Immature natural killer cell (primary cell): ENCODE measurements around the gene TLE7. TPM values are rescaled to one million over a fixed set of nuclear protein-coding genes. Genes with fewer than 3 reads are reported as not detected.

ENCODE experiments used
- DNase-seq, 3 donors: peaks; one replicate each; pipeline ENCODE4 v3.0.0; 2022; ENCODE audit warnings: mixed read lengths in 1 of 3
- H3K27ac Mint-ChIP-seq, 6 donors: one replicate each; pipeline ENCODE4 v1.8.0; 2020; ENCODE audit warnings: mixed read lengths in 6 of 6, mild to moderate bottlenecking in 5 of 6, inconsistent platforms in 4 of 6, moderate library complexity in 3 of 6
- H3K27me3 Mint-ChIP-seq, 3 donors: one replicate each; pipeline ENCODE4 v1.8.0; 2020 to 2021; ENCODE audit warnings: low read depth in 3 of 3, mild to moderate bottlenecking in 3 of 3, mixed read lengths in 3 of 3, moderate library complexity in 3 of 3, inconsistent platforms in 1 of 3
- H3K36me3 Mint-ChIP-seq, 3 donors: one replicate each; pipeline ENCODE4 v1.8.0; 2020; ENCODE audit warnings: mixed read lengths in 3 of 3, inconsistent platforms in 2 of 3, mild to moderate bottlenecking in 2 of 3
- H3K4me1 Mint-ChIP-seq, 2 donors: one replicate each; pipeline ENCODE4 v1.8.0; 2020; ENCODE audit warnings: inconsistent platforms in 2 of 2, mild to moderate bottlenecking in 2 of 2, mixed read lengths in 2 of 2, moderate library complexity in 1 of 2
- H3K4me3 Mint-ChIP-seq, 5 donors: one replicate each; pipeline ENCODE4 v1.8.0; 2020; ENCODE audit warnings: mild to moderate bottlenecking in 5 of 5, mixed read lengths in 5 of 5, inconsistent platforms in 3 of 5, moderate library complexity in 3 of 5
- H3K9me3 Mint-ChIP-seq, 6 donors: one replicate each; pipeline ENCODE4 v1.8.0; 2020; ENCODE audit warnings: mild to moderate bottlenecking in 6 of 6, mixed read lengths in 6 of 6, inconsistent platforms in 4 of 6, moderate library complexity in 3 of 6
- polyA plus RNA-seq, 3 donors: library from polyadenylated mRNA; unstranded; fragments of 300-500 nt; fragmentation: Illumina TruSeq; gene quantifications; one replicate each; pipeline ENCODE4 v1.2.3, GENCODE V29; 2021

TLE7 gene
- polyA plus RNA-seq, 3 donors from 2014 or later = not detected

DNA sequence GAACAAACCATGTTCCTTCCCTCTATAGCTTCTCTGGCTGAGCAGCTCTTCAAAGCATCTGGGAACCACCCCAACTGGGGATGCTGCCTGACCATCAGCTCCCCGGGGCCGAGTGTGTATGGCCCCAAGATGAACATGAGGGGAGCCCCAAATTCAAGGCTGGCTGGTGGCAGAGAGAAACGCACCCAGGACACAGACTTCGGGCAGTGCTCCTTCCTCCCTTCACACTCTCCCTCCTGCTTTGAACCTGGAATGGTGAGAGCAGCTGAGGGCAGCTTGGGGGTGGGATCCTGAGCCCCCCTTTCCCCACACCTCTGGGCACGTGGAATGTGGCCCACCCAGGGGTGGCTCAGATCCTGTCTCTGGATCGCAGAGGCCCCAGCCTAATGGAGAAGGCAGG, 17.2 kb downstream of the TLE7 start:
- peaks cover 4 to 28% (median 7%) of the 10 kb centered on the region in 3 donors for H3K27me3 Mint-ChIP-seq
- H3K9me3 Mint-ChIP-seq = peaks cover 0 to 5% (median 0%) of the 10 kb centered on the region in 6 donors
- H3K4me1 Mint-ChIP-seq = no peaks in the 10 kb centered on the region
- H3K27ac Mint-ChIP-seq = no peak overlapping the region
- no peaks in the 10 kb centered on the region for H3K36me3 Mint-ChIP-seq
- no peak overlapping the region for H3K4me3 Mint-ChIP-seq
- DNase-seq = no peak

- Mint-ChIP-seq H3K4me1 (no peaks in the 10 kb centered on the region), H3K9me3 (peaks cover 0 to 5% (median 0%) of the 10 kb centered on the region in 6 donors), H3K27me3 (peaks cover 4 to 25% (median 7%) of the 10 kb centered on the region in 3 donors), H3K4me3 (no peak overlapping the region), H3K27ac (no peak overlapping the region), H3K36me3 (no peaks in the 10 kb centered on the region)
- DNase-seq = no peak
Measured at GRCh38 chr16:71423865-71424264, 18.0 kb downstream of the TLE7 start.

- no peak overlapping the region for H3K4me3 Mint-ChIP-seq
- no peaks in the 10 kb centered on the region for H3K36me3 Mint-ChIP-seq
- no peaks in the 10 kb centered on the region for H3K4me1 Mint-ChIP-seq
- H3K27me3 Mint-ChIP-seq = peaks cover 4 to 22% (median 7%) of the 10 kb centered on the region in 3 donors
- no peak for DNase-seq
- no peaks in the 10 kb centered on the region for H3K9me3 Mint-ChIP-seq
- no peak overlapping the region for H3K27ac Mint-ChIP-seq
Measured at GRCh38 chr16:71423016-71423415, 18.8 kb downstream of the TLE7 start.

- no peaks in the 10 kb centered on the region for H3K9me3 Mint-ChIP-seq
Measured at GRCh38 chr16:71421911-71422310, 19.9 kb downstream of the TLE7 start.

GRCh38 chr16:71414038-71414437, 27.8 kb downstream of the TLE7 start:
- Mint-ChIP-seq H3K4me1 (peaks cover 0 to 1% of the 10 kb centered on the region in 2 donors), H3K27ac (no peak overlapping the region), H3K9me3 (no peaks in the 10 kb centered on the region), H3K27me3 (peaks cover 5 to 12% (median 6%) of the 10 kb centered on the region in 3 donors), H3K36me3 (no peaks in the 10 kb centered on the region), H3K4me3 (no peak overlapping the region)
- DNase-seq = no peak

More at GRCh38 chr16:71421911-71422310, 19.9 kb downstream of the TLE7 start:
- no peak for DNase-seq
- no peaks in the 10 kb centered on the region for H3K4me1 Mint-ChIP-seq
- H3K27me3 Mint-ChIP-seq = peaks cover 6 to 19% (median 11%) of the 10 kb centered on the region in 3 donors
- H3K36me3 Mint-ChIP-seq = no peaks in the 10 kb centered on the region
- H3K4me3 Mint-ChIP-seq = no peak overlapping the region
- H3K27ac Mint-ChIP-seq = no peak overlapping the region

GRCh38 chr16:71413341-71413740, 28.5 kb downstream of the TLE7 start:
- no peak overlapping the region for H3K4me3 Mint-ChIP-seq
- peaks cover 0 to 1% of the 10 kb centered on the region in 2 donors for H3K4me1 Mint-ChIP-seq
- H3K36me3 Mint-ChIP-seq = no peaks in the 10 kb centered on the region
- peaks cover 5 to 12% (median 6%) of the 10 kb centered on the region in 3 donors for H3K27me3 Mint-ChIP-seq
- DNase-seq = no peak
- no peaks in the 10 kb centered on the region for H3K9me3 Mint-ChIP-seq
- H3K27ac Mint-ChIP-seq = no peak overlapping the region

- H3K27ac Mint-ChIP-seq = no peak overlapping the region
- peaks cover 5 to 12% (median 6%) of the 10 kb centered on the region in 3 donors for H3K27me3 Mint-ChIP-seq
Measured at GRCh38 chr16:71412270-71413160, 29.3 kb downstream of the TLE7 start.

GRCh38 chr16:71410146-71410545, 31.7 kb downstream of the TLE7 start:
- Mint-ChIP-seq H3K27me3 (peaks cover 5 to 15% (median 7%) of the 10 kb centered on the region in 3 donors), H3K36me3 (no peaks in the 10 kb centered on the region), H3K27ac (no peak overlapping the region), H3K4me3 (no peak overlapping the region), H3K9me3 (no peaks in the 10 kb centered on the region), H3K4me1 (peaks cover 0 to 1% of the 10 kb centered on the region in 2 donors)
- DNase-seq = no peak

More at GRCh38 chr16:71412270-71413160, 29.3 kb downstream of the TLE7 start:
- peak; percentile 40 to 53 (median 47) for DNase-seq
- Mint-ChIP-seq H3K36me3 (no peaks in the 10 kb centered on the region), H3K4me3 (no peak overlapping the region), H3K4me1 (peaks cover 0 to 1% of the 10 kb centered on the region in 2 donors), H3K9me3 (no peaks in the 10 kb centered on the region)

DNA sequence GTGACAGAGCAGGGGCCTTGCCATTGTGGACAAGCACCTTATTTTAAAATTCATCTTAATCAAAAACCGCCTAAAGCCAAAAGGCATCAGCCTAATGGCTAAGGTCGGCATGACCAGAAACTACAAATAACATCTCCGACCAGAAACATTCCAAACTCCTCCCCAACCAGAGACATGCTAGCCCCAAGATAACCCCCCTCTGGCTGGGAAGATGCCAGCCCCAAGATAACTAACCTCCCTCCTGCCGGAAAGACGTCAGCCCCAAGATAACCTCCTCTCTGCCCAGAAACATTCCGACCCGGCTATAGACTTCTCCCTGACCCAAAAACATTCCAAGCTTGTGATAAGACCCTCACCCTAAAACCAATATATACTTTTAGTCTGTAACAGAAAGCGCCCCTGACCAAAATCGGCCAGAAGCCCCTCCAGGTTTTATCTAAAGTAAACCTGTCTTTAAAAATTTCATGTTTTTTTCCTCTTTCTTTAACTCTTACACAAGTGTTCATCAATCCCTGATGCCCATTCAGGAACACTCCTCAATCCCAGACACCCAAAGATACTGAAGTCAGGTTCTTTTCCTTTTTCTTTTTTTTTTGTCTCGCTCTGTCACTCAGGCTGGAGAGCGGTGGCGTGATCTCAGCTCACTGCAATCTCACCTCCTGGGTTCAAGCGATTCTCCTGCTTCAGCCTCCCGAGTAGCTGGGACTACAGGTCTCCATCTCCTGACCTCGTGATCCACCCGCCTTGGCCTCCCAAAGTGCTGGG, 32.7 kb downstream of the TLE7 start:
- Mint-ChIP-seq H3K27ac (no peak overlapping the region), H3K4me3 (no peak overlapping the region), H3K36me3 (no peaks in the 10 kb centered on the region), H3K9me3 (no peaks in the 10 kb centered on the region), H3K4me1 (peaks cover 0 to 1% of the 10 kb centered on the region in 2 donors), H3K27me3 (peaks cover 4 to 16% (median 9%) of the 10 kb centered on the region in 3 donors)
- no peak for DNase-seq

- Mint-ChIP-seq H3K36me3 (no peaks in the 10 kb centered on the region), H3K4me3 (no peak overlapping the region), H3K27me3 (peaks cover 4 to 18% (median 9%) of the 10 kb centered on the region in 3 donors), H3K4me1 (peaks cover 0 to 1% of the 10 kb centered on the region in 2 donors), H3K9me3 (no peaks in the 10 kb centered on the region), H3K27ac (no peak overlapping the region)
- DNase-seq = no peak
Measured at GRCh38 chr16:71408536-71408935, 33.3 kb downstream of the TLE7 start.

GRCh38 chr16:71407731-71408130, 34.1 kb downstream of the TLE7 start:
- no peaks in the 10 kb centered on the region for H3K9me3 Mint-ChIP-seq
- peaks cover 4 to 17% (median 9%) of the 10 kb centered on the region in 3 donors for H3K27me3 Mint-ChIP-seq
- H3K4me3 Mint-ChIP-seq = no peak overlapping the region
- H3K36me3 Mint-ChIP-seq = no peaks in the 10 kb centered on the region
- H3K4me1 Mint-ChIP-seq = peaks cover 0 to 1% of the 10 kb centered on the region in 2 donors
- H3K27ac Mint-ChIP-seq = no peak overlapping the region
- DNase-seq = no peak

- Mint-ChIP-seq H3K27me3 (peaks cover 4 to 16% (median 7%) of the 10 kb centered on the region in 3 donors), H3K27ac (no peak overlapping the region), H3K4me3 (no peak overlapping the region), H3K4me1 (no peaks in the 10 kb centered on the region), H3K36me3 (no peaks in the 10 kb centered on the region), H3K9me3 (peaks cover 0 to 2% (median 0%) of the 10 kb centered on the region in 6 donors)
- no peak for DNase-seq
Measured at GRCh38 chr16:71406724-71407123, 35.1 kb downstream of the TLE7 start.

DNA sequence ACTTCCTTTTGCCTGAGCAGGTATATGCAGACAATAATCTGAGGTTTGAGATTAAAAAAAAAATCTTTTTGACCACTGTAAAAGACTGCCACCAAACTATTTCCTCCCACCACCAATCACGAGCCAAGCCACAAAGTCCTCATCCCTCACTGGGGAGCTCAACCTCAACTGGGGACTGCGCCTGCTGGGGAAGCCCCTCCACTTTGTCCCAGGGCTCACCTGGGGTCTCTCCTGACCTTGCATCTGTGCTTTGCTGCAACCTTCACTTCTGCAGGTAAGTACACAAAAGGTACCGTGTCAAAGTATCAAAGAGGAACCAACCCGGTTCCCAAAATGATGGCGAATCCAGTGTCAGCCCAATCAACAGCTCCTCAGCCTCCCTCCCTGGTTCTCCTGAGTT, 35.5 kb downstream of the TLE7 start:
- no peak overlapping the region for H3K4me3 Mint-ChIP-seq
- no peaks in the 10 kb centered on the region for H3K36me3 Mint-ChIP-seq
- no peaks in the 10 kb centered on the region for H3K4me1 Mint-ChIP-seq
- peaks cover 4 to 12% (median 7%) of the 10 kb centered on the region in 3 donors for H3K27me3 Mint-ChIP-seq
- DNase-seq = no peak
- peaks cover 0 to 2% (median 0%) of the 10 kb centered on the region in 6 donors for H3K9me3 Mint-ChIP-seq
- no peak overlapping the region for H3K27ac Mint-ChIP-seq

GRCh38 chr16:71404364-71404763, 37.5 kb downstream of the TLE7 start:
- Mint-ChIP-seq H3K4me1 (no peaks in the 10 kb centered on the region), H3K9me3 (peaks cover 0 to 2% (median 0%) of the 10 kb centered on the region in 6 donors), H3K27me3 (peaks cover 7 to 11% (median 9%) of the 10 kb centered on the region in 3 donors), H3K4me3 (no peak overlapping the region), H3K27ac (no peak overlapping the region), H3K36me3 (no peaks in the 10 kb centered on the region)
- DNase-seq = no peak
